Fibroblast of skin of abdomen (primary cell): Measurements from ENCODE around the gene MCCC2. TPM values are rescaled to one million over a fixed set of nuclear protein-coding genes. Genes with fewer than 3 reads are reported as not detected.
"Not testable (repeated sequence)": the region's sequence is repeated elsewhere in the genome, so short reads cannot be mapped to it uniquely, and the experiment has no call there.

Experiments used
- DNase-seq: peaks from one replicate; pipeline ENCODE4 v3.0.0-alpha.2; 2013
- polyA plus RNA-seq, 2 experiments: library from polyadenylated mRNA; unstranded; fragments of 120-200 nt; gene quantifications; one replicate each; pipeline ENCODE4 v1.2.1, GENCODE V29; 2013; ENCODE audit not compliant: insufficient read length in 2 of 2

The MCCC2 gene
- 22.0 TPM for polyA plus RNA-seq (2013, experiment 1 of 2; ENCODE audit: insufficient read length)
- polyA plus RNA-seq (2013, experiment 2 of 2; ENCODE audit: insufficient read length) = 21.6 TPM

GRCh38 chr5:71586941-71587765, at the start of gene MCCC2:
TSS of gene MCCC2 (plus strand) at chr5:71587340. CDS start at chr5:71587426, 86 bp downstream.
- peak; percentile 96 for DNase-seq

DNA sequence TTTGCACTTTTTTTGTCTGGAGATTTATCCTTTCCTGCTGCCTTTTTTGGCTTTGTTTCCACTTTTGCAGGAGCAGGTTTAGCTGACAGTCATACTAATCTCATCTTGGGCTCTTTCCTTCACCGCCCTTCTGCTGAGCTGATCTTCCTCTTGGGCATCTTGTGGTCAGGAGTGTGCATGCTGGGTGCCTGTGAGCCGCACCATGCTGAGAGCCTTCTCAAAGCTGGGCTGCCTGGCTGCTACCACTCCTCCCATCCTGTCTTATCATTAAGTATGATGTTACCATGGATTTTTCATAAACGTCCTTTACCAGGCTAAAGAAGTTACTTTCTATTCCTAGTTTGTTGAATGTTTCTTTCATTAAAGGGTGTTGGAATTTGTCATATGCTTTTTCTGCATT, 49.5 kb upstream of the MCCC2 start:
- no peak for DNase-seq

- DNase-seq = not testable (repeated sequence)
These were observed 36.3 kb upstream of the MCCC2 start for GRCh38 chr5:71550885-71551284.

GRCh38 chr5:71551582-71551981, 35.6 kb upstream of the MCCC2 start:
- DNase-seq = not testable (repeated sequence)

DNA sequence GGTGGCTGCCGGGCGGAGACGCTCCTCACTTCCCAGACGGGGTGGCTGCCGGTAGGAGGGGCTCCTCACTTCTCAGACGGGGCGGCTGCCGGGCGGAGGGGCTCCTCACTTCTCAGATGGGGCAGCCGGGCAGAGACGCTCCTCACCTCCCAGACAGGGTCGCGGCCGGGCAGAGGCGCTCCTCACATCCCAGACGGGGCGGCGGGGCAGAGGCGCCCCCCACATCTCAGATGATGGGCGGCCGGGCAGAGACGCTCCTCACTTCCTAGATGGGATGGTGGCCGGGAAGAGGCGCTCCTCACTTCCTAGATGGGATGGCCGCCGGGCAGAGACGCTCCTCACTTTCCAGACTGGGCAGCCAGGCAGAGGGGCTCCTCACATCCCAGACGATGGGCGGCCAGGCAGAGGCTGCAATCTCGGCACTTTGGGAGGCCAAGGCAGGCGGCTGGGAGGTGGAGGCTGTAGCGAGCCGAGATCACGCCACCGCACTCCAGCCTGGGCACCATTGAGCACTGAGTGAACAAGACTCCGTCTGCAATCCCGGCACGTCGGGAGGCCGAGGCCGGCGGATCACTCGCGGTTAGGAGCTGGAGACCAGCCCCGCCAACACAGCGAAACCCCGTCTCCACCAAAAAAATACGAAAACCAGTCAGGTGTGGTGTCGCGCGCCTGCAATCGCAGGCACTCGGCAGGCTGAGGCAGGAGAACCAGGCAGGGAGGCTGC, 35.0 kb upstream of the MCCC2 start:
- DNase-seq = not testable (repeated sequence)

GRCh38 chr5:71563161-71563560, 24.0 kb upstream of the MCCC2 start:
- DNase-seq = no peak

GRCh38 chr5:71564895-71565294, 22.2 kb upstream of the MCCC2 start:
- DNase-seq = no peak

DNA sequence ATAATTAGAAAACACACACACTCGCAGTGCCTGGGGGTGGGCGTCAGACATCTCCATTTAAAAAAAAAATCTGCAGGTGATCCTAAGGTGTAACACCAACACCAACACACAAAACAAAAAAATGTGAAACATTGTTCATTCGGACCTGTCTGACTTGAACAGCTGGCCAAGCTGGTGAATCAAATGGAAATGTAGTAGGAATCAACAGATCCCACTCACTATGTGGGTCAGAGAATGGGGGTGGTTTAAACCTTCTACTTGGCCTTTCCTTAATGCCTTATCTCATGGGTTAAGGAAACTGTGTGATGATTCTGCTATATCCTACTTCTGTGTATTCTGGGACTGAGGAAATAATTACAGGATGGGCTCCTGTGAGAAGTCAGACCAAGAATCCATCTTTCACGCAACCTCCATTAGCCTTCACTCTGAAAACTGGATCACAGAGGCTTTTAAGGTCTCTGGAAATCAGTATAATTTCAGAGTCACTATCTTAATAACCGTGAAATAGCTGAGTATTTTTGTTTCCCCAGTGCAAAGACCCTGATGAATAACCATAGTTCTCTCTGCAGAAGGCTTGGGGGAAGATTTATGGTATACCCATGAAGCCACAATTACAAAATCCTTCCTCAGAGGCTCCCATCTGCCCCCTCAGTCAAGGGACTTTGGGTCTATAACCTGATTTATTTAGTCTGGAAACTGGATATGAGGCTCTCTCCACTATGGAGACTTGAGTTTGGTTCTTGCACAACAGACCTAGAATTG, 17.2 kb upstream of the MCCC2 start:
- DNase-seq = no peak

DNA sequence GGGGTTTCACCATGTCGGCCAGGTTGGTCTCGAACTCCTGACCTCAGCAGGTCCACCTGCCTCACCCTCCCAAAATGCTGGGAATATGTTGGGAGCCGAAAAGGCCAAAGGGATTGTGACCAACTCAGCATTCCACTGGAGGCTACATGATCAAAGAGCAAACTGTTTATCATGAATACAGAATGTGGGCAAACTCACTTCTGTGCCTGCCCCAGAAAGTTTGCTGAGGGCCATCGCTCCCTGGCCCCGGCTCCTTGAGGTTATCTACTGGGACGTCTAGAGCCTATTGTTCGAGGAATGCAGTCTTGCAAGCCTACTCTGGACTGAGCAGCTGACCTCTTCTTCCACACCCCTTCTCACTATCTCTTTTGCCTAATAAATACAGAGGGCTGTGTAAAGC, 15.3 kb upstream of the MCCC2 start:
- not testable (repeated sequence) for DNase-seq

DNA sequence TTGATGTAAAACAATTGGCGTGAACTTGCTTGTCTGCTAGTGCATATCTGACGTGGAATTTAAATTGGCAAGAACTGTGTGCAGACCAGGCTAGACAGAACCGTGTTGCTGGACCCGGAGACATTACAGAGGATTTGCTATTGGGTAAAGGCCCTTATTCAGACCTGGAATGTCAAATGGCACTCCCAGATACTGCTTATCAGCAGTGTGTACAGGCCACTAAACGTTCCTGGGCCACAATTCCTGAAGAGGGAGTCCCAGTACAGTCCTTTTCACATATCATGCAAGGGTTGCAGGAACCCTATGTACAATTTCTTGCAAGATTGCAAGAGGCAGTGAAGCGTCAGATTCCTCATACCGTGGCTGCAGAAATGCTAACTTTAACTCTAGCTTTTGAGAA, 13.5 kb upstream of the MCCC2 start:
- no peak for DNase-seq

DNA sequence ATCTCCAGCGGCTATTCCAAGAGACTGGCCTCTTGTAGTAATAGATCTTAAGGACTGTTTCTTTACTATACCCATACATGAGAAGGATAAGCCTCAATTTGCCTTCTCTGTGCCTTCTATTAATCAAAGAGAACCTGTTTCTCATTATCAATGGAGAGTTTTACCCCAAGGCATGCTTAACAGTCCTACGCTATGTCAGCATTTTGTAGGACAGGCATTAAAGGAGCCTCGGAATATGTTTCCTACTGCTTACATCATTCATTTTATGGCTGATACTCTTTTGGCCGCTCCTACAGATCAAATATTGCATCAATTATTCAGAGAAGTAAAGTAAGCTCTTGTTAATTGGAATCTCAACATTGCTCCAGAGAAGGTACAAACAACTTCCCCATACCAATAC, 11.6 kb upstream of the MCCC2 start:
- DNase-seq = not testable (repeated sequence)

- DNase-seq = peak; percentile 10
These were observed 10.9 kb upstream of the MCCC2 start for GRCh38 chr5:71576241-71576640.

DNA sequence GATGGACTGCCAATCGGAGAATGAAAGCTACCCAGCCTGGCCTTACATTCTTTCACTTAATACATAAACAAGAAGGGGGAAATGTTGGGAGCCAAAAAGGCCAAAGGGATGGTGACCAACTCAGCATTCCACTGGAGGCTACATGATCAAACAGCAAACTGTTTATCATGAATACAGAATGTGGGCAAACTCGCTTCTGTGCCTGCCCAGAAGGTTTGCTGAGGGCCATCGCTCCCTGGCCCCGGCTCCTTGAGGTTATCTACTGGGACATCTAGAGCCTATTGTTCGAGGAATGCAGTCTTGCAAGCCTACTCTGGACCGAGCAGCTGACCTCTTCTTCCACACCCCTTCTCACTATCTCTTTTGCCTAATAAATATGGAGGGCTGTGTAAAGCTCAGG, 9.3 kb upstream of the MCCC2 start:
- not testable (repeated sequence) for DNase-seq

- no peak for DNase-seq
These were observed 4.1 kb upstream of the MCCC2 start for GRCh38 chr5:71582945-71583584.

GRCh38 chr5:71586052-71586940, 844 bp upstream of the MCCC2 start:
- peak; percentile 28 for DNase-seq

- DNase-seq = no peak
These were observed 809 bp downstream of the MCCC2 start for GRCh38 chr5:71587766-71588532.

- DNase-seq = no peak
These were observed 1.4 kb downstream of the MCCC2 start for GRCh38 chr5:71588533-71588885.

DNA sequence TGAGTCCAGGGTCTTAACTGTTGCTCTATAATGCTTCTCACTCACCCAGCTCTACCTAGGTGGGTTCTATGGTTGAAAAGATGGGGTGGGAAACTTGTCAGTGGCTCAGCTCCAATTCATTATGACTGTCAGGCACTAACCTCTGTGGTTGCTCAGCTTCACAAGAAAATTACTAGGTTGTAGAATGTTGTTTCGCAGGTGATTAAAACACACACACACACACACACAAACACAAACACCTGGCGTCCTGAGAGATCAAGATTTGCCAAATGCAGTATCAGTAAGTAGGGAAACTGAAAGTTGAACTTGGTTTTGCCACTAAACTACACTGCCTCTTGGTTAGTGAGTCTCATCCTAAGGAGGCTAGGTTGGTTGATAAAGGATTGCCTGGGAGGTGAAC, 2.8 kb downstream of the MCCC2 start:
- DNase-seq = no peak

DNA sequence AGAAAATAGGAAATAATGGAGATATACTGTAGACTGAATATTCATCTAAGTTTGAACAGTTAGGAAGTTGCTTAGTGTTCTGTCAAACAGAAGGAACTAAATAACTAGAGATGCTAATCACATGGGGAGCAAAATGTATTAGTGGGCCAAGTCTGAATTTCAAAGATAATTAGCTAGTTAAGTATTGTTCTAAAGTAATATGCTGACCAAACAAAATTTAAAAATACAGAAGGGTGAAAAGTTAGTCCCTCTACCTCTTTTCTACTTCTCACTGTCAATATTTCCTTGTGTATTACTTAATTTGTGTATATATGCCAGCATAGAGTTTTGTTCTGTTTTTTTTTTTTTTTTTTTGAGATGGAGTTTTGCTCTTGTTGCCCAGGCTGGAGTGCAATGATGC, 4.0 kb downstream of the MCCC2 start:
- no peak for DNase-seq

DNA sequence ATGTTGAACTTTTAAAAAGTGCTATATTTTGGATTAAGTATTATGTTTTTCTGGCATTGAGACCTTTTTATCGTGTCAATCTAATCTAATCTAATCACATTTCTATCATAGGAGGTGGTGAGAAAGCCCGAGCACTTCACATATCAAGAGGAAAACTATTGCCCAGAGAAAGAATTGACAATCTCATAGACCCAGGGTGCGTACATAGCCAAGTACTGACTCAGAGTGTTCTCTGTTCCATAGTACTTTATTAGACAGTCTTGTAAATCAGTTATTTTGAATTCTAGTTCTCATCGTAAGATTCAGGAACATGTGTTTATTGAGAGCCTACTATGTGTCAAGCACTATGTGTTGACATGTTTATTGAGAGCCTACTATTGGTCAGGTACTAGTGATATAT, 9.0 kb downstream of the MCCC2 start:
- DNase-seq = no peak

- DNase-seq = no peak
These were observed 9.9 kb downstream of the MCCC2 start for GRCh38 chr5:71597001-71597400.
